NCI-H1694 (cell line): ENCODE data around the gene STARD10.
"Not testable (repeated sequence)": the region's sequence is repeated elsewhere in the genome, so short reads cannot be mapped to it uniquely, and the experiment has no call there.

ENCODE experiments used
- DNase-seq: peaks from one replicate; lab custom pipeline; 2025; lab: John Stamatoyannopoulos, UW

The STARD10 gene

GRCh38 chr11:72793425-72794367 is at the start of gene STARD10:
TSS of gene STARD10 (minus strand) at chr11:72794047. CDS start at chr11:72781181, 12,866 bp downstream.
- DNase-seq: peak; percentile 92

- DNase-seq: no peak
Observed at GRCh38 chr11:72842653-72843330, 48.9 kb upstream of the STARD10 start.

GRCh38 chr11:72842126-72842525 is 48.3 kb upstream of the STARD10 start:
- DNase-seq: no peak

GRCh38 chr11:72841397-72841796 is 47.5 kb upstream of the STARD10 start:
- no peak for DNase-seq

GRCh38 chr11:72840780-72841179 is 46.9 kb upstream of the STARD10 start:
- DNase-seq: no peak

GRCh38 chr11:72838691-72839305 is 45.0 kb upstream of the STARD10 start:
- no peak for DNase-seq

- DNase-seq: no peak
Observed at GRCh38 chr11:72836111-72836510, 42.3 kb upstream of the STARD10 start.

- no peak for DNase-seq
Observed at GRCh38 chr11:72834905-72835304, 41.1 kb upstream of the STARD10 start.

- no peak for DNase-seq
Observed at GRCh38 chr11:72833811-72834493, 40.1 kb upstream of the STARD10 start.

- no peak for DNase-seq
Observed at GRCh38 chr11:72833083-72833733, 39.4 kb upstream of the STARD10 start.

- no peak for DNase-seq
Observed at GRCh38 chr11:72832301-72833082, 38.6 kb upstream of the STARD10 start.

GRCh38 chr11:72831521-72832300 is 37.9 kb upstream of the STARD10 start:
- DNase-seq: peak; percentile 70

- no peak for DNase-seq
Observed at GRCh38 chr11:72829884-72830533, 36.2 kb upstream of the STARD10 start.

GRCh38 chr11:72829178-72829577 is 35.3 kb upstream of the STARD10 start:
- no peak for DNase-seq

- no peak for DNase-seq
Observed at GRCh38 chr11:72828692-72829101, 34.9 kb upstream of the STARD10 start.

GRCh38 chr11:72828081-72828567 is 34.3 kb upstream of the STARD10 start:
- no peak for DNase-seq

GRCh38 chr11:72827656-72828055 is 33.8 kb upstream of the STARD10 start:
- not testable (repeated sequence) for DNase-seq

GRCh38 chr11:72826942-72827480 is 33.2 kb upstream of the STARD10 start:
- no peak for DNase-seq
